Limb (tissue), 2 donors: ENCODE results near the gene ATF7.

Experiments used
- DNase-seq, 2 donors: peaks; one replicate each; pipeline ENCODE4 v3.0.0-alpha.2; 2016; ENCODE audit errors: extremely low spot score in 2 of 2

ATF7 gene

DNA sequence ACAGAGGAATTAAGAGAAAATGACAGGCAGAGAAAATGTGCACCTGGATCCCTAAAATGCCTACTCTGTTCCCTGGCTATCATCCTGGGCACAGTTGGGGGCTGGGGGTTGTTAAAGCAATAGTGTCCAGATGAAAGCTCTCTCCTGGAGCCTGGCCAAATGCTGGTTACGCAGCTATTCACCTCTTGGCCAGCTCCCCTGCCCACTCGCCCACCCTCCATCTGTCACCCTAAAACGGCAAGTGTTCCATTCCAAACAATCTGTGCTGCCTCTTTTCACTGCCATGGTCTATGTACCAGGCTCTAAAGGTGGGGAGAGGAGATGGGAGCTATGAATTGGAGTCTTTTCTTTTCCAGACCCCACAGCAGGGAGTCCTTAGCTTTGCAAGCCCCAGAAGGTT lies 94.2 kb downstream of the ATF7 start:
- no peak for DNase-seq

DNA sequence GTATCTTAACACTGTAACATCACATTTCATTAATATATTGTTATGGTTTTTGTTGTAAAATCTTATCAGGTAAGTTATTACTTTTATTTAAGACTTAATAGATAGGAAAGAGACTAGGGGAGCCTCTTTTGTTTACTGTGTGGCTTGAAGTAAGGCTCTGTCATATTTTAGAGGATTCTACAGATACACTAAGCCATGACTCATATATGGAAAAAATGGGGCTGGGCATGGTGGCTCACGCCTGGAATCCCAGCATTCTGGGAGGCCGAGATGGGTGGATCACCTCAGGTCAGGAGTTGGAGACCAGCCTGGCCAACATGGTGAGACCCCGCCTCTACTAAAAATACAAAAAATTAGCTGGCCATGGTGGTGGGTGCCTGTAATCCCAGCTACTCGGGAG lies 95.3 kb downstream of the ATF7 start:
- DNase-seq, result no peak

DNA sequence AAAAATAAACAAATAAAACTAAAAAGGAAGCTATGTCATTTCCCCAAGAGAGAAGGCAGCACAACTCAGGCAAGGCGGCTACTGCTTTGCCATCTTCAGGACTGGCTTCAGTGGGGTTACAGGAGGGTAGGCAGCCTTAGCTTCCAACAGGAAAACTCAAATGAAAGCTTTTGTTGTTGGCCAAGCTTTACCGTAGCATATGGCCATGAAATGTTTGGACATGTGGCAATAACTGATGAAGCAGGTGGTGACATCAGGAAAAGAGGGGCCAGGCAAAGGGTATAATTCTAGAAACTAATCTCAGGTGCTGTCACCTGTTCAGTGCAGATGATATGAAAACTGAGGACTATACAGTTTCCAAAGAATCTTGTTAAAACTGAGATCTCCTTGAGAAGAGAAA lies 96.1 kb downstream of the ATF7 start:
- no peak for DNase-seq

DNA sequence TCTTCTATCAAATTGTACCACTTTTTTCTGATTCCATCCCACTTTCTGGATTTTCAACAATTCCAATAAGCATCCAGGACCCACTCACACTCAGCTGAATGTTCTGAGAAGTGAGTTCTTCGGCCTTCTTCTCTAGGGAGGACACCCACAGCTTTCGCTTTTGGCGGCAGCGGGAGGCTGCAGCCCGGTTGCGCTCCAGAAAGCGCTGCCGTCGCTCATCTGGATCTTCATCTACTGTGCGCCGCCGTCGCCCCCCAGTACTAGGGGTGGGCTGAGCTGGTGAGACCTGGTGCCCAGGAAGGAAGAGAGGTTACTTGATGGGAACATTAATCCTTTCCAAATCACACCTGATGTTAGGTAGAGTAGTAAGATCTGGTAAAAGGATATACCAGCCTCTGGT lies 101.7 kb downstream of the ATF7 start:
- DNase-seq, result no peak

DNA sequence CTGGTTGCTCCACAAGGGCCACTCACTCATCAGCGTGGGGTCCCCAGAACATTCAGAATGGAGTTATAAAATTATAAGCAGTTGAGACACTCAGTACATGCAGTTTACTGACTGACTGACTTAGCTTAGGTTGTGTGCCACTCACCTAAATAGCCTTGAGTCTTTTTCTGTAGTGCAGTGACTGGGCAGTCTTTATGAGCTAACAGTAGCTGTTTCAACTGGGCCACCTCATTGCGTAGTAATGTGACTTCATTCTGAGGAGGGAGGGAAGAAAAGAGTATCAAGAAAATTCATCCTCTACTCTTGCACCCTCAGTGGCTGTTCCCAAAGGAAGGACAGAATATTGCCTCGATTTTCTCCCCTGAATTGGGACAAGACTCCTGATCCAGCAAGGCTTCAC lies 103.1 kb downstream of the ATF7 start:
- DNase-seq, result no peak

DNA sequence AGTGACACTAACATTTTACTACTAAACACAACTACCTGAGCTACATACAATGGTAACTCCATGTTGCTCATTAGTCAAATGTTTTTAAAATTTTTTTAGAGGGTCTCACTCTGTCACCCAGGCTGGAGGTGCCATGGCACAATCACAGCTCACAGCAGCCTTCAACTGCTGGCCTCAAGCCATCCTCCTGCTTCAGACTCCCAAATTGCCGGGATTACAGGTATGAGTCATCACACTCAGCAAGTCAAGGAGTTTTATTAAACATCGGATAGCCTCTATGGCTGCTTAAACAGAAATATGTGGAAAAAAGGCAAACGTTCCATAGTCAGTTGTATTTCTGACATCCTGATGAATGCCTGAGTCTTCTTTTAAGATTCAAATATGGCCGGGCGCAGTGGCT lies 107.8 kb downstream of the ATF7 start:
- no peak for DNase-seq

DNA sequence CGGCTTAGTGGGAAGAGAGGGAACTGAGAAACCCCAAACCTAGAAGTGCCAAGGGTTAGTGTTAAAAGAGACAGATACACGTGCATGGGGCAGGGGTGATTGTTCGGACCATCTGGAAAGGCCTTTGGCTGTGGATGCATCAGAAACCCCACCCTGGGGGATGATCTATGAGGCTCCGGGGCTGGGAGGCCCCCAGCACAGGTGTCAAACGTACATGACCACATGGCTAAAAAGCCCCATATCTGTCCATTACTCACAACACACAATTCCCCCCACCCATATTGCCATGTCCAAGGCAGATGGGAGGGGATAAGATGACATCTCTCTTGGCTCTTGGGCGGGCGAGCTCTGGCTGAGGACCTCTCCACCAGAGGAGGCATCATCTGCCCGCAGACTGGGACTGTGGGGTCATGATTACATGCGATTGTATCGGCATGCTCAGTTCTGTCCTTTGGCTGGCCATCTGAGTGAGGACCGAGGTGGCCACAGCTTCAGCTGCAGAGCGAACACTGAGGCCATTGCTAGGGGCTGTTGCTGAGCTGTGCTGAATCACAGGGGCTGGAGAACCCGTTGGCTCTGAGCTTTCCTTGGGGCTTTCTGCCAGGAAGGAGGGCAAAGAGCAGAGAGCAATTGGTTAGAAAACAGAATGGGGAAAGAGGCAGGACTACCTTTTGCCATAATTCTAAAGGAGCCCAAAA lies 109.3 kb downstream of the ATF7 start:
- no peak for DNase-seq

DNA sequence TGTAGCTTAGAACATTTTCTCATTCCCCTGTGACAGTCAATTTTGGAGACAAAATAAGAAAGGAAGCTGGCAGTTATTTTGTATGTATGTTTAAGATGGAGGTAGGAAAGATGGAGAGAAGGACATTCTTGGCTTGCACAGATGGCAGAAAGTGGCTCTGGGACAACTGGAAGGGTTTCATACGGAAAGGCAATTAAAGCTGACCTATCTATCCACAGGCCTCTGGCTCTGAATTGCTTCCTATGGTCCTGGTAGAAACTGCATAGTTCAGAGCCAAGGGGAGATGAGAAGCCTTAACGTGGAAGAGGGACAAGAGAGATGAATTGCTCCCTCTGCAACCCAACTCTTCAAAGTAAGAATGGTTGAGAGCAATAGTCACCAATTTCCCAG lies 110.9 kb downstream of the ATF7 start:
- DNase-seq, result no peak

DNA sequence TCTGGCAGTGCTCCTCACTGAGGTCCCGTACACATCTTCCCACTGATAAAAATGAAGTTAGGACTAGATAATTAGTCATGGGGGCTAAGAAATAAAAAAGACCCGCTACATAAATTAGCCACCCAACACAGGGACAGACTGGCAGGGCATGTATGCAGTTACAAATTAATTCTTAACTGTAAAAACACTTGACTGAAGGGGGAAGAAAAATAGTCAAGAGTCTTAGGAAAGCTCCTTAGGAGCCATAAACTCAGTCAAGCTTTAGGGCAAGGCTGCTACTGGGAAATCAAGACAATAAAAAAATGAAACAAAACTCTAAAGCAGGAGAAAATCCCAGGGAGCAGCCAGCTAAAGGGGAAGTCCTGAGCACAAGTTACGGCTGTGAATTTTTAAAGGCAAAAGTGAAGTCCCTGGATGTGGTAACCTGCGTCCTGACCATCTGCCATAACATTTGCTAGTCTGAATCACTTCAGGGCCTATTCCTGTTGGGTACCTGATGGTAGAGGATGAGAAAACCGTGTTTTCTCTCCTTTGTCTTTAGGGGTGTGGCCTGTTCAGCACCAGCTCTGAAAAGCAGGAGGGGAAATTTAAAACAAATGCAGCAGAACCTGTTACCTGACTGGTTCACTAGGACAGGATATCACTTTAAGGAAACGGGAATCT lies 111.4 kb downstream of the ATF7 start:
- no peak for DNase-seq

DNA sequence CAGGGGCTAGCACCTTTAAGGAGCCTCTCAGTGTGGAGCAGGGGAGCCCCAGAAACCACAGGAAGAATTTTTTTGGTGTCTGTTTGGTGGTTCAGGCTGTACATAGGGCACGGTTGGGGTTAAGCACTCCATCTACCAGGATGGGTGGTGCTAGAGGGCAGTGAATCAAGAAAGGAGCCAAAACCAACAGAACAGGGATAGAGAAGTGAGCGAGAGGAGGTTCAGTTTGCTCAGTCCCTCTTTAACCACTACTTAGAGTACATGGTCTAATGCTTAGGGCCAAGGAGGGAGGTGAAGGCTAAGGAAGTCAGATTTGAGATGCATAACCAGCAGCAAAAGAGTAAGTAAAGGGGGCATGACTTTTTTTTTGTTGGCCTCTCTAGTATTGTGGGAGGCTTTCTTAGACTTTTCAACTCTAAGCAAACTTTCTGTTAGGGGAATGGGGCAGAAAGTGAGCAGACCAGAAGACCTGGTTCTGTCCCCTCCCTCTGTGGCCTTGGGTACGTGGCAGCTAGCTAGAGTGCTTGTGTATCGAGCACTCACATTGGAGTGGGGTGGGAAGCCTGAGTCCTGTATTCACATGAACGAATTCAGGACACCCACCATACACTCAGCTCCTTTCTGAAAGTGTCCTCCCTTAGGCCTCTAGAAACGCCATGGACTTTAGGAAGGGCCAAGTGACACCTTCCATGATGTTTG lies 112.3 kb downstream of the ATF7 start:
- no peak for DNase-seq

DNA sequence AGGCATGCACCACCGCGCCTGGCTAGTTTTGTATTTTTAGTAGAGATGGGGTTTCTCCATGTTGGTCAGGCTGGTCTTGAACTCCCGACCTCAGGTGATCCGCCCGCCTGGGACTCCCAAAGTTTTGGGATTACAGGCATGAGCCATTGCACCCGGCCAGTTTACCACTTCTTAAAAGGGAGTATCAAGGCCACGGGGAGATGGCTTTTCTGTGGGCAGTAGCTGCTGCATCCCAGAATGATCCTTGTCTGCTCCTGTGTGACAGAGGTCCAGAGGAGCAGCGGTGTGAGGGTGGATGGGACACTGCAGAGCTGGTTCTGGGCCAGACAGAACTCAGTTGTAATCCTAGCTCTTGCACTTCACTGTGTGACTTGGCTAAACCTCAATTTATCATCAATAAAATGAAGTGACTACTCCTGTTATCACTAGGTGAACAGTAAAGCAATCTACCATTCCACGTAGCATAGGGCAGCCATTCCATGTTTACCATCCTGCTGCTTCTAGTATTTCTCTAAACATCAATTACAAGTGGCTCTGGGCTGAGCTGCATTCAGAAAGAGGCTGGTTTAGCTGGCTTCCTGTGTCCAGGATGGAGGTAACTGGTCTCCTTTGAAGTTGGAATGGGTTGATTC lies 115.9 kb downstream of the ATF7 start:
- DNase-seq, result no peak

DNA sequence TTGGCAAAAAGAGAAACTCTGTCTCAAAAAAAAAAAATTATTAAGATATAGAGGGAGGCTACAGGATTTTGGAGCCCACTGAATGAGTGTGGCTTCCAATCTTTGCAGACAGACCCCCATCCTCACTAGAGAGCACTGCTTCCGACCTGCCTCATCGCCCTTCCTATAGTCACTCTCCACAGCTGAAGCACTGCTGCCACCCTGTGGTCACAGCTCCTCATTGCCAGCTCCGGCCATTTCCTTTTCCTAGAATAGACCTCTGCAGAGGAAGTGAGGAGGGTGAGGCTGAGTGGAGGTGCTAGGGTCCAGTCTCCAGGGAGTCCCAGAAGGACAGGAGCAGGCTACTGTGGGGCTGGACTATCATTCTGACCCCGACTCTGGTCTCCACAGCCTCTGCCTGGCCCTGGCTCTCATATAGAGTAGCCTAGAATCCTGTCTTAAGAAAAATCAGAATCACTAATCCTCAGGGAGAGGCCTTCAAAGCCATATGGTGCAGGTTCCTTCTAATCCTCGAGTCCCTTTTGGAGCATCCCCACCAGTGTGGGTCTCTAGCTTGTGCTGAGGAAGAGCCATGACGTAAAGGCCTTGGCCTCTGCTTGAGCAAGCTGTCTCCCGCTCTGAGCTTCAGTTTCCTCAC lies 117.5 kb downstream of the ATF7 start:
- DNase-seq, result peak; percentile 78 to 90

DNA sequence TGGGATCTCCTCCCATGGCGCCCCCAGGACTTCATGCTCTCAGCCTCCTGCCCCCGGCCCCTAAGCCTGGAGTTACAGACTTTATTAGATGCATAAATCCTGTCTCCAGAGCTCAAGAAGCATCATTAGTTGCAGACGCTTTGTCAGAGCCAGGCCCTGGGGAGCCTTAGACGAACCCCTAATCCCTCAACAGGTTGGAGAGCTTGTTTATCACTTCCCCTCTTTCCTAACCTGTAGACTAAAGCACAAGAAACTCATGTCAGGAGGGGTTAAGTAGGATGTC lies 118.6 kb downstream of the ATF7 start:
- no peak for DNase-seq

DNA sequence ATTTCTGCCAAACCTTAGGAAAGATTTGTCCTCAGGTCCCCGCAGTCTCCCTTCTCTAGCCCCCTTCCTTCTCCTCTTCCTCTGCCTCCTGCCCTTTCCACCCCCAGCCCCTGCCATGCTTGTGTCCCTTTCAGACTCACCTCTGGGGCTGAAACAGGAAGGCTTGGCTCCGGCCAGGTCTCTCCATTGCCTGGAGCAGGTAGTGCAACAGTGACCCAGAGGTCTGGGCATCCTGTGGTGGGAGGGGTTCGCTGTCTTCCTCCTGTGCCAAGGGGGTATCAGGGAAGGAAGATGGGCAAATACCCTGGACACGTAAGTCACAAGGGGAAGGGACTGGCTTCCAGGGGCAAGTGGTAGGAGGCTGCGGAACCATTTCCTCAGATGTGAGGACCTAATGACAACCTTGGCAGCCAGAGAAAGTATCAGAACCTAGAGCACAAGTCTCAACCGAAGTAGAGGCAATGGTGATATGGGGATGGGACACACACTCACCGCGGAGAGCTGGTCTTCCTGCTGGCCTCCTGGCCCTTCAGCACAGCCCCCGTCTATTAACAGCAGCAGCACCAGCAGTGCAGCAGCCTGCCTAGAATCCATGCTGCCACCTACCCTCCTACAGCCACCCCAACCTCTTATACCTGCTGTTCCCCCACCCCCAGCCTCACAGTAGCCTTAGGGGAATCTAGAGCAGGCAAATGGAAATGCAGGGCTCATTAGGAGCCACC lies 119.1 kb downstream of the ATF7 start, which contains the start of gene NPFF:
TSS of gene NPFF (minus strand) at position 604 of the 722 bp plus-strand sequence. CDS start at position 594, 10 bp downstream.
- no peak for DNase-seq

DNA sequence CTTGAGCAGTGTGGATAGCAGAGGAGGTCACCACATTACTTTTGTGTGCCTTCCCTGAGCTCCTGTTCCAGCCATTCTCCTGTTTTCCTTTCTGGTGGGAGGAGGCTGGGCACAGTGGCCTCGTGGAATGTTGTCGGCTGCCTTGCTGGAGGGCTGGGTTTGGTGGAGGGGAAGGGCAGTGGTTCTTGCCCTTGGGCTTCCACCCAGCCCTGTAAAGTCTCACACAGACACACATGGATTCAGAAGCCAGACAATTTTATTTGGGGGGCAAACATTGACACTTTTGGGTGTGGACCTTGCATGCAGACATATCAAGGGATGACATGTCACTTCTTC lies 119.8 kb downstream of the ATF7 start:
- no peak for DNase-seq

DNA sequence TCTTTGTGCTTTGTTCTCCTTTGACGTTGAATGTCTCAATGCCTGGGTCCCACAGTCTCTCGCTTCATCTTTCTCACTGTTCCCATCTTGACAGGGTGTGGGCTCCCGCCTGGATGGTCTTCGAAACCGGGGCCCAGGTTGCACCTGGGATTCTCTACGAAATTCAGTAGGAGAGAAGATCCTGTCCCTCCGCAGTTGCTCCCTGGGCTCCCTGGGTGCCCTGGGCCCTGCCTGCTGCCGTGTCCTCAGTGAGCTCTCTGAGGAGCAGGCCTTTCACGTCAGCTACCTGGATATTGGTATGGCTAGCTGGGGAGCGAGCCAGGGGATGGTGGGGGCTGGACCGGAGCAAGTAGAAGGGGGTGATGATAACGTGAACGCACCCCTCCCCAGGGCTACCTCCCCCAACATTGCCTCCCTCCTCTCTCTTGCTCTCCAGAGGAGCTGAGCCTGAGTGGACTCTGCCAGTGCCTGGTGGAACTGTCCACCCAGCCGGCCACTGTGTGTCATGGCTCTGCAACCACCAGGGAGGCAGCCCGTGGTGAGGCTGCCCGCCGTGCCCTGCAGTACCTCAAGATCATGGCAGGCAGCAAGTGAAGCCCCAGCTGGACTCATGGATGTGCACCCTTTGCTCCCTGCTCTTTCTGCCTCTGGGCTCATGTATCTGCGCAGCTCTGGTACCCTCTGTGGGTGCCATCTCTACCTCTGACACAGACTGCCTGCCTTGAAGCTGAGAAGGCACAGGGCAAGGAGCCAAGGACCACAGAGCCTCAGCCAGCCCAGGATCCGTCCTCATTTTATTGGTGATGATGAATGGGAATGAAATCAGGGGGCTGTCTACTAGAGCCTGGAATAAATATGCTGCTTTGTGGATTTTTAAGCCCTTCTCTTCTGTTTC lies 120.4 kb downstream of the ATF7 start:
- DNase-seq, result no peak

DNA sequence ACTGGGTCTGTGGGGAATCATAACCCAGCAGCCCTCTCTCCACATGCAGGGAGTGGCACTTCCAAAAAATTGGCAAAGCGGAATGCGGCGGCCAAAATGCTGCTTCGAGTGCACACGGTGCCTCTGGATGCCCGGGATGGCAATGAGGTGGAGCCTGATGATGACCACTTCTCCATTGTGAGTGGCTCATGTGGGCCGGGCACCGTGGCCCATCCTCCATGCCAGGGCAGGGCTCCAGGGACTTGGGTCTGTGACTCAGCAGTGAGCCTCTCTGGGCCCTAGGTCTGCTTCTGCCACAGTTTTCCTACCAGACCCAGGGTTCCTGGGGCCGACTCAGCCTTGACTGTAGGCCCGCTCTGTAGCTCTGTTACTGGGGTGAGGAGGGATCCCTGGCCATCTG lies 121.1 kb downstream of the ATF7 start:
- DNase-seq, result no peak

DNA sequence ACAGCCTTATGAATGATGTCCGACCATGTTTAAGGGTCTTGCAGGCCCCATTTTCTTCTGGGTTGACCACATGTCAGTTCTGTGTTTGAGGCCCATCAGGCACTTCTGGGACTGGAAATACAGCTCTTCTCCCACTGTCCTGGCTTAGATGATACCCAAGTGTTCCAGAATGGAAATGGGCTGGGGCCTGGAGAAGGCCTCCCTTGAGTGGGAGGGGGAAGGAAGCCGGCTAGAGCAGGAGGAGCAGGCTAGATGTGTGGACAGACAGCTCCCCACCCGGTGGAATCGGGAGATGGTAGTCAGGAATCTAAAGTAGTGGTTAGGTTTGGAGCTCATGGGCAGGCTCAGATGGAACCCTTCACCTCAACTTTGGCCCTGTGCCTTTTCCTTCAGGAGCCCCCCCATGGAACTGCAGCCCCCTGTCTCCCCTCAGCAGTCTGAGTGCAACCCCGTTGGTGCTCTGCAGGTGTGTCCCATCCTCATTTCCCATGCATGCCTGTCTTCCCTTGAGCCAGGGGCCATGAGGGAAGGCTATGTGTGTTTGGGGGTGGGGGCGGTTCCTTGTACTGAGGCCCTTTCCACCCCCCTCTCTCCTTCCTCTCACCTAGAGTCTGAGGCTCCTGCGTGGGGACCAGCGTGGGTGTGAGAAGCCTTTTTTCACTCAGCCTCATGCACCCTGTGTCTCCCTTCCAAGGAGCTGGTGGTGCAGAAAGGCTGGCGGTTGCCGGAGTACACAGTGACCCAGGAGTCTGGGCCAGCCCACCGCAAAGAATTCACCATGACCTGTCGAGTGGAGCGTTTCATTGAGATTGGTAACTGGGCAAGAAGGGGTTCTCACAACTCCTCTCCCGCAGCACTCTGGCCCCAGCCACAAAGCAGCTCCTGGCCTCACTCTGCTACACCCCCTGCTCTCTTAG lies 121.9 kb downstream of the ATF7 start:
- DNase-seq, result no peak

DNA sequence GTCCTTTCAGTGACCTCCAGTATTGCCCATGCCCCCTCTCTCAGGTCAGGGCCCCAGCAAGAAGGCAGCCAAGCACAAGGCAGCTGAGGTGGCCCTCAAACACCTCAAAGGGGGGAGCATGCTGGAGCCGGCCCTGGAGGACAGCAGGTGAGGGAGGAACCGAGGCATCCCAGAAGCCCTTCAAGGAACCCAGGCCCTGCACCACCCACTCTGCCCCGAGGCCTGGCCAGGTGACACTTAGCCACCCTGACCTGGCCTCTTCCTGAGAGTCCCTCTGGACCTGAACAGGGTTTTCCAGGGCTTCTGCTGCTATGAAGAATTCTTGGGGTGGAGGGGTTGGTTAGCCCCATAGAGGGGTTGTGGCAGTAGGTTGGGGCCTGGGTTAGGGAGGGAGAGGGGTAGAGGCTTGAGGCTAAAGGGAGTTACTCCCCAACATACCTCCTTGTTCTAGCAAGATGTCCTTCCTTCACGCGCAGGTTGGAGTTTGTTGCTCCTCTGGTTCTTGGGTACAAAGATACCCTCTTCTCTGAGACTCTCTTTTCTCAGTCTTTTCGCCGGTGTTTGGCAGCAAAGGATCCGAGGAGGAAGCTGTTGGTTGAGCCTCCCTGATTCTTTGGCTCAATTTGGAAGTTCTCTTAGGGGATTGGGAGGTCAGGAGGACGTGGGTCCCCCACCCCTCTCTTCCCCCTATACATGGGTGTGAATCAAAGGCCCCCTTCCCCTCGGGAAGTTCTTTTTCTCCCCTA lies 123.0 kb downstream of the ATF7 start:
- DNase-seq, result no peak
